GM20431 (cell line): Measurements from ENCODE around the gene TRPC1.
"Not testable (repeated sequence)": the region's sequence is repeated elsewhere in the genome, so short reads cannot be mapped to it uniquely, and the experiment has no call there.

ENCODE experiments used
- in situ Hi-C: fragments of 300-500 bp; cut with MseI, MboI; formaldehyde crosslinking; loops from one replicate; pipeline ENCODE4 v1.15.0; 2020; ENCODE audit warnings: low sequenced_read_pairs; ENCODE audit not compliant: unreplicated experiment

TRPC1 gene

GRCh38 chr3:142750531-142750930 lies 26.7 kb downstream of the TRPC1 start:
- in situ Hi-C loops: not testable (repeated sequence)

GRCh38 chr3:142752605-142753004 lies 28.8 kb downstream of the TRPC1 start:
- in situ Hi-C loops: not testable (repeated sequence)

GRCh38 chr3:142754494-142754893 lies 30.7 kb downstream of the TRPC1 start:
- in situ Hi-C loops: no loop called here

DNA sequence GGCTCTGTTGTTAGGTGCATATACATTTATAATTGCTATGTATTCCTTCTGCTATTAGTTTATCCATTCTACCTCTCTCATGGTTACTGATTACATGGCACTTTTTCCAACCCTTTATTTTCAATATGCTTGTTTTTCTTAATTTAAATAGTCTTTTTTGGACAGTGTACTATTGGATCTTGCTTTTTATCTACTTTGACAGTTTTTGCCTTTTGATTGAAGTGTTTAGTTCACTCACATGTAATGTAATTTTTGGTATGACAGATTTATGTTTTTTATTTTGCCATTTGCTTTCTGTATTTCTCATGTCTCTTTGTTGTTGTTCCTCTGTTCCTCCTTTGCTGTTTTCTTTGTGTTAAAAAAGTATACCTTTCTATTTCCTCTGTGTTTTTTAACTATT lies 44.5 kb downstream of the TRPC1 start:
- in situ Hi-C loops: no loop called here

DNA sequence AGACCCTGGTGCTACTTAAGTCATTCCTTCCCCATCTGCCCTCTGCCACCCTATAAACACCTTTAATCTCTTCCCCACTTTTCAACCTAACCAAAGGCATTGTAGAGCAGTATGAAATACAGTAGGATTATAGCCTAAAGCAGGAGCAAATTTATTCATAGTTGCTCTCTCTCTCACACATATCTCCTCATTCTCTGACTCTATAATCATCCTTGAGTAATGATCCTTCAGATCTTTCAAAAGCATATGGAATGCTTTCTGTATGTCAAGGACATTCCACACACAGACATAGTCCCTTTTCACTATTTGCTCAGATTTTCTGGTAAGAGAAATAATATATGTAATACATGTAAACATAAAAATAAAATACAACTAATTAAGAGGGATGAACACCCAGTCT lies 54.1 kb downstream of the TRPC1 start:
- in situ Hi-C loops: no loop called here

GRCh38 chr3:142778541-142778940 lies 54.7 kb downstream of the TRPC1 start:
- in situ Hi-C loops: no loop called here

DNA sequence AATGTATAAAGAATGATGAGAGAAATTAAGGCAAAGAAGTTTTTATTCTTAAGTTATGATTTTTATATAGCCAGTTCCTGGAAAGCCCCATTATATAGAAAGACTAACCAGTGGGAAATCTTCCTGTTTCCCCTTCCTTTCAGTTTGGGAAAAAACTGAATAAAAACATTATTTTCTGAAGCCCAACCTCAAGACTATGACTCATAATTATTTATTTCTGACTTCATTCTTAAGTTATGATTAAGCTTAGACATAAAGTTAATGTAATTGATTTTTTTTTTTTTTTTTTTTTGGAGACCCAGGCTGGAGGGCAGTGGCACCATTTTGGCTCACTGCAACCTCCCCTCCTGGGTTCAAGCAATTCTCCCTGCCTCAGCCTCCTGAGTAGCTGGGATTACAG lies 55.8 kb downstream of the TRPC1 start:
- in situ Hi-C loops: no loop called here

DNA sequence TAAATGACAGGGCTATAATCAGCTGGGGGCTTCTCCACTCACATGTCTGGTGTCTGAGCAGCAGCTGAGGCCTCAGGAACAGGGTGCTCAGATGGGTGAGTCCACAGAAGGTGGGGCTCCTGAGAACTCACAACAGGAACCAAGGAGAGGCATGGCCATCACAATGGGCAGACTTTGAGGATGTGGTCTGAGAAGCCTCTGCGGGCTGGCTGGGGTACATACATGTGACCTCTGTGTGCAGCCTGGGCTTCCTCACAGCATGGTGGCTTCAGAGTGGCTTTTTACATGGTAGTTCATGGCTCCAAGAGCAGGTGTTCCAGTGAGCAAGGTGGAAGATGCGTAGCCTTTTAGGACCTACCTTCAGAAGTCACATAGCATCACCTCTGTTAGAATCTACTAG lies 58.8 kb downstream of the TRPC1 start:
- in situ Hi-C loops: no loop called here

- in situ Hi-C loops: no loop called here
Measured at GRCh38 chr3:142784228-142784627, 60.4 kb downstream of the TRPC1 start.

DNA sequence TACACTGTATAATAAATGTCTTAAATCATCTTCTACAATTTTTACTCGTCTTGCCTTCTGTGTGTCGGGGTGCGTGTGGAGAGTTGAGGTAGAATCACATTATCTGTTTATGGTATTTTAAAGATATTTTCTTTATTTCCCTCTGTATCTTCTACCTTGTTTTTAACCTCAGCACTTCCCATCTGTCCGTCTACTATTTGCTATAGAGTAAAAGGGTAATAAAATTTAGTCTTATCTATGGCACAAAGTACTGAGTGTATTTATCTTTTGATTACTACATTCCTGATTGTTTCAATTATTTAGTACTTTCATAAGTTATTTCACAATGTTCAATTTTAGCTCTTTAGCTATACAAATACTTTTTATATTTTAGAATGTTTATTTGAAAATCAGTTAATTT lies 62.2 kb downstream of the TRPC1 start:
- in situ Hi-C loops: no loop called here

GRCh38 chr3:142787719-142788118 lies 63.9 kb downstream of the TRPC1 start:
- in situ Hi-C loops: no loop called here

- in situ Hi-C loops: no loop called here
Measured at GRCh38 chr3:142794508-142794907, 70.7 kb downstream of the TRPC1 start.

DNA sequence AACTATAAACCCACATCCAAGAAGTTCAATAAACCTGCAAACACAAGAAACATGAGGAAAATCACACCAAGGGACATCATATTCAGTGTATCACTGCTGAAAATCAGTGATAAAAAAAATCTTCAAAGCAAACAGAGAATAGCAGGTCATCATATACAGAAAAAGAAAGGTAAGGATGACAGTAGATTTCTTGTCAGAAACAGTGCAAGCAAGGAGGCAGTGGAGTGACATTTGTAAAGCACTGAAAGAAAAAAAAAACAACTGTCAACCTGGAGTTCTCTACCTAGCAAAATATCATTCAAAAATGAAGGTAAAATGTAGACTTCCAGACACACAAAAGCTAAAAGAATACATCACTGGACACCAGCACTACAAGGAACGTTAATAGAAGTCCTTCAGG lies 71.5 kb downstream of the TRPC1 start:
- in situ Hi-C loops: no loop called here

DNA sequence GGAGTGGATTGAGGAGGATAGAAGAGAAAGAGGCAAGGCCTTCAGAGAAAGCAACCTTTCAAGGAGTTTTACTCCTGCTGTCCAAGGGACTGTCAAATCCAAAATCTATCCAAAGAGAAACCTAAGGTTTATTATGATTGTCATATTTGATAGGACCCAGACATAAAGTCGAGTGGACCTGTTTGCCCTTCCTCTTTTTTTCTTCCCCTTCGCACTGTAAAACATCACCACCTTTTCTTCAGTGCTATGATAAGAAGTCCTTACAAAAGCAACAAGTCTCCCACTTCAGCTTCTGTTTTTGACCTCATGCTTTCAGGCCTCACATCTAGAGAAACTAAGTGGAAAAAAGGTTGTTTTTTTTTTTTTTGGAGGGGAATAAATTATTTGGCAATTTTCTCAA lies 73.0 kb downstream of the TRPC1 start:
- in situ Hi-C loops: no loop called here

DNA sequence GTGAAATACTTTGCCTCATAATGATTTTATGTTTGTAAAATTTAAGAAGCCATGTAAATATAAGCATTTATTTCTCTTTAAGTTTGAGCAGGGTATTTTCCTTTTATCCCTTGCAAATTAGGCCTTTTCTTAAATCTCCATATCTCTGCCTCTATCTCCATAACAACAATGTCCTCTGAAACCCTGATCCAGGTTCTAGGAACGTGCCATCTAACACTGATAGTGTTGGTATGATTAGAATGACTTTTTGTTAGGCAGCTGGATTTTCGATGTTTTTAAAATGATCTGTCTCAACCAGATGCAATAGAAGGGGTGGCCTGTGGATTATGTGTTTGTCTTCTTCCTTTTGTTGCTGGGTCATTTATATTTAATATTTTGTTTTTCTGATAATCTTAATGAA lies 77.9 kb downstream of the TRPC1 start:
- in situ Hi-C loops: no loop called here

DNA sequence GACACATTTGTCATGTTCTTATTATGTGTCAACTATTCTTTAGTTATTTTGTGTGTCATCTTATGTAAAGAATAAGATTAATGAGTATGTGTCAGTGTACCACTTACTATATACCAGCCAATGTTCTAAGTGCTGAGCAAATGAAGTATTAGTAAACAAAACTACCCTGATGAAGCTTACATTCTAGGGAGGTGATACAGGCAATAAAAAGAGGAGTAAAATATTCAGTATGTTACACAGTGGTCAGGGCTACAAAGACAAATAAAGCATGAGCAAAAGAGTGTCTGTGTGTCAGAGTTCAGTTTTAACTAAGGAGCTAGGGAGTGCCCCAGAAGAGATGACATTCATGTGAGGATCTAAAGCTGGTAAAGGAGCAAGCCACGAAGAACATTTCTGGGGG lies 79.1 kb downstream of the TRPC1 start:
- in situ Hi-C loops: no loop called here

- in situ Hi-C loops: no loop called here
Measured at GRCh38 chr3:142808103-142808917, 84.5 kb downstream of the TRPC1 start.

GRCh38 chr3:142809259-142809658 lies 85.4 kb downstream of the TRPC1 start:
- in situ Hi-C loops: no loop called here

GRCh38 chr3:142815803-142816202 lies 92.0 kb downstream of the TRPC1 start:
- in situ Hi-C loops: no loop called here

- in situ Hi-C loops: no loop called here
Measured at GRCh38 chr3:142817356-142817755, 93.5 kb downstream of the TRPC1 start.

DNA sequence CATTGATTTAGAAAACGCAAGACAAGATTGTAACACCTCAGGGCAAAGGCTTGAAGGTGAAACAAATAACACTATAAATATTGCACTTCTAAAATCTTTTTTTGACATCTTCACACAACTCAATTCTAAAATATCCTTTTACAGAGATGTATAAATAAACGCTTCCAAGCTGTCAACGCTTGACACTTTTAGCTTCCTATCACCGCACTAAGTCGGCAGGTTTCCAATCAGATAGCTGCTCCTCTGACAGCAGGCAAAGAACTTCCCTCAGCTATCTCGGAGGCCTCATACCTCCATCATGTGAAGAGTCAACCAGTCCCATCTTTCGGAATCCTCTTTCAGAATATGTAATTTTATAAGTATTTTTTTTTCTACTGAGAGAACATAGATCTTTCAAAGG lies 94.1 kb downstream of the TRPC1 start:
- in situ Hi-C loops: no loop called here

DNA sequence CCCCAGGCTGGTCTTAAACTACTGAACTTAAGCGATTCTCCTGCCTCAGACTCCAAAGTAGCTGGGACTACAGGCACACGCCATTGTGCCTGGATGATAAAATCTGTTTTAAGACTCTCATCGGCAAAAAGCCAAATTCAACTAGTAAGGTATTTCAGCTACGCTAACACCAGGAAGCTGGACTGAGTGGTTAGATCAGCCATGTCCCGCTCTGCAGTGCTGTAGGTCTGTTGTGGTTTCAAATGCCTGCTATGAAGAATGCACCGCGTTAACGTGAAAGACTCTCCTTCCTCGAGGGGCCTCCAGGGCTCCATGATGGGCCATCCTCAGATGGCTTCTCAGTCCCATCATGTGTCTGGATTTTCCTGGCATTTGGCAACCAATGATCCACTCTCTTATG lies 94.8 kb downstream of the TRPC1 start:
- in situ Hi-C loops: no loop called here
